RWPE1 (cell line): ENCODE data around the gene WASF3.

Source experiments
- CTCF ChIA-PET: fragments of 350-600 bp; sonication (Branson Sonifier 250); formaldehyde crosslinking; extraction: SDS; loops from one replicate; lab custom pipeline; 2021; lab: Yijun Ruan, JAX
- POLR2A ChIA-PET: fragments of 400-600 bp; formaldehyde crosslinking; extraction: SDS; loops from one replicate; lab custom pipeline; 2020; ENCODE audit warnings: antibody characterized with exemption; ENCODE audit not compliant: low non-redundant PET; lab: Yijun Ruan, JAX
- DNase-seq: peaks from one replicate; pipeline ENCODE4 v3.0.0; 2012; ENCODE audit warnings: low spot score
- H3K27ac ChIP-seq: fragments of 450-650 bp; 2 replicates; pipeline ENCODE4 v1.5.1; 2017
- CTCF ChIP-seq: fragments of 450-650 bp; conservative IDR thresholded peaks from 2 replicates; pipeline ENCODE4 v1.5.1; 2017; ENCODE audit warnings: low read depth, mild to moderate bottlenecking

Gene WASF3

GRCh38 chr13:26541041-26541440 lies 16.4 kb upstream of the WASF3 start:
- ChIA-PET POLR2A (no interaction called here), CTCF (no interaction called here)
- no peak overlapping the region for H3K27ac ChIP-seq
- no peak for TF ChIP-seq CTCF
- no peak for DNase-seq

GRCh38 chr13:26541678-26542568 lies 15.6 kb upstream of the WASF3 start:
- no peak for DNase-seq
- CTCF ChIA-PET = interaction anchor here (1.4 kb wide), 1 partner anchor 87 kb away, joined by 3 read pairs; no protein-coding TSS in a partner anchor
- no peak for TF ChIP-seq CTCF
- POLR2A ChIA-PET = no interaction called here
- no peak overlapping the region for H3K27ac ChIP-seq

GRCh38 chr13:26544707-26545106 lies 12.8 kb upstream of the WASF3 start:
- TF ChIP-seq CTCF = no peak
- ChIA-PET CTCF (no interaction called here), POLR2A (no interaction called here)
- no peak overlapping the region for H3K27ac ChIP-seq
- DNase-seq = no peak

- ChIA-PET CTCF (no interaction called here), POLR2A (no interaction called here)
- H3K27ac ChIP-seq = no peak overlapping the region
- no peak for TF ChIP-seq CTCF
- no peak for DNase-seq
Measured at GRCh38 chr13:26548205-26548765, 9.2 kb upstream of the WASF3 start.

- no peak for DNase-seq
- H3K27ac ChIP-seq = no peak overlapping the region
- ChIA-PET POLR2A (no interaction called here), CTCF (interaction anchor here (0.6 kb wide), 1 partner anchor 11 kb away, joined by 4 read pairs; no protein-coding TSS in a partner anchor)
- TF ChIP-seq CTCF = no peak
Measured at GRCh38 chr13:26549713-26550112, 7.8 kb upstream of the WASF3 start.

GRCh38 chr13:26551255-26551860 lies 6.1 kb upstream of the WASF3 start:
- POLR2A ChIA-PET = no interaction called here
- TF ChIP-seq CTCF = no peak
- H3K27ac ChIP-seq = no peak overlapping the region
- CTCF ChIA-PET = no interaction called here
- DNase-seq = no peak
